WTC11 (cell line): ENCODE results near the gene INTS4. TPM values are rescaled to one million over a fixed set of nuclear protein-coding genes. Genes with fewer than 3 reads are reported as not detected.

Experiments used
- ATAC-seq: fragments of 200-7000 bp; cut with Tn5 transposase; 2 replicates; pipeline ENCODE4 v1.10.0; 2021; ENCODE audit warnings: mild to moderate bottlenecking, moderate library complexity
- CTCF ChIA-PET: fragments of 300-600 bp; sonication (Branson Sonifier 250); formaldehyde crosslinking; loops from one replicate; lab custom pipeline; 2021; ENCODE audit warnings: antibody characterized with exemption; lab: Charles Lee
- POLR2A ChIA-PET: fragments of 350-600 bp; sonication (Branson Sonifier 250); formaldehyde crosslinking; loops from one replicate; lab custom pipeline; 2021; ENCODE audit warnings: antibody characterized with exemption; lab: Charles Lee
- DNase-seq: peaks from one replicate; pipeline ENCODE4 v3.0.0; 2021; ENCODE audit warnings: low spot score
- H3K27ac Mint-ChIP-seq: 2 replicates; pipeline ENCODE4 v1.8.0; 2021; ENCODE audit warnings: mixed read lengths
- H3K27me3 Mint-ChIP-seq: 2 replicates; pipeline ENCODE4 v1.8.0; 2021; ENCODE audit warnings: low read depth, mild to moderate bottlenecking, moderate library complexity, mixed read lengths
- H3K36me3 Mint-ChIP-seq: 2 replicates; pipeline ENCODE4 v1.8.0; 2021; ENCODE audit warnings: mixed read lengths
- H3K4me1 Mint-ChIP-seq: 2 replicates; pipeline ENCODE4 v1.8.0; 2022; ENCODE audit warnings: mixed read lengths
- H3K4me3 Mint-ChIP-seq: 2 replicates; pipeline ENCODE4 v1.8.0; 2021; ENCODE audit warnings: mild to moderate bottlenecking, moderate library complexity, mixed read lengths
- H3K9me3 Mint-ChIP-seq: 2 replicates; pipeline ENCODE4 v1.8.0; 2021; ENCODE audit warnings: mixed read lengths
- ATF1 ChIP-seq: sonication (generic); formaldehyde crosslinking; IDR thresholded peaks from 2 replicates; pipeline ENCODE4 v1.8.1; 2023; ENCODE audit warnings: mild to moderate bottlenecking, moderate library complexity, missing genetic modification reagents
- ESRRA ChIP-seq: sonication (generic); formaldehyde crosslinking; IDR thresholded peaks from 2 replicates; pipeline ENCODE4 v1.8.1; 2022; ENCODE audit warnings: mild to moderate bottlenecking, missing genetic modification reagents, borderline replicate concordance
- FOXK1 ChIP-seq: sonication (generic); formaldehyde crosslinking; IDR thresholded peaks from 2 replicates; pipeline ENCODE4 v1.8.0; 2022; ENCODE audit warnings: mild to moderate bottlenecking, moderate library complexity, missing genetic modification reagents
- GABPB1 ChIP-seq: sonication (generic); formaldehyde crosslinking; IDR thresholded peaks from 2 replicates; pipeline ENCODE4 v1.8.1; 2023; ENCODE audit warnings: mild to moderate bottlenecking, missing genetic modification reagents
- GTF2I ChIP-seq: fragments of 250-450 bp; sonication (Bioruptor Pico); conservative IDR thresholded peaks from 2 replicates; pipeline ENCODE4 v1.4.0; 2021; ENCODE audit warnings: mild to moderate bottlenecking
- IRF2 ChIP-seq: sonication (generic); formaldehyde crosslinking; IDR thresholded peaks from 2 replicates; pipeline ENCODE4 v1.8.0; 2022; ENCODE audit warnings: low read depth, missing genetic modification reagents, borderline replicate concordance
- JAZF1 ChIP-seq: fragments of 250-450 bp; sonication (Bioruptor Pico); IDR thresholded peaks from 2 replicates; pipeline ENCODE4 v1.9.0; 2021; ENCODE audit warnings: moderate library complexity, mild to moderate bottlenecking, inconsistent platforms
- NFE2L1 ChIP-seq: sonication (generic); formaldehyde crosslinking; IDR thresholded peaks from 2 replicates; pipeline ENCODE4 v1.8.1; 2023; ENCODE audit warnings: missing genetic modification reagents
- NR1H2 ChIP-seq: sonication (generic); formaldehyde crosslinking; IDR thresholded peaks from 2 replicates; pipeline ENCODE4 v1.9.0; 2021; ENCODE audit warnings: mild to moderate bottlenecking, moderate library complexity, missing genetic modification reagents
- NR2C2 ChIP-seq: sonication (generic); formaldehyde crosslinking; IDR thresholded peaks from 2 replicates; pipeline ENCODE4 v1.8.0; 2022; ENCODE audit warnings: mild to moderate bottlenecking, missing genetic modification reagents
- TCF7 ChIP-seq: sonication (generic); formaldehyde crosslinking; IDR thresholded peaks from 2 replicates; pipeline ENCODE4 v1.8.0; 2022; ENCODE audit warnings: mild to moderate bottlenecking, low read depth, missing genetic modification reagents, moderate library complexity
- ZNF219 ChIP-seq: sonication (generic); formaldehyde crosslinking; IDR thresholded peaks from 2 replicates; pipeline ENCODE4 v1.8.0; 2023; ENCODE audit warnings: missing genetic modification reagents, mild to moderate bottlenecking, borderline replicate concordance
- ZNF317 ChIP-seq: sonication (generic); formaldehyde crosslinking; IDR thresholded peaks from 2 replicates; pipeline ENCODE4 v1.8.1; 2023; ENCODE audit warnings: low read depth, mild to moderate bottlenecking, moderate library complexity, missing genetic modification reagents, borderline replicate concordance
- total RNA-seq: library from RNA; stranded (reverse); gene quantifications from 3 replicates; pipeline ENCODE4 v1.2.3, GENCODE V29; 2021
- TF ChIP-seq, protein P1 (sequence below): sonication (generic); formaldehyde crosslinking; IDR thresholded peaks from 2 replicates; pipeline ENCODE4 v1.8.1; 2023; ENCODE audit warnings: mild to moderate bottlenecking, missing genetic modification reagents, borderline replicate concordance
- TF ChIP-seq, protein P2 (sequence below): sonication (generic); formaldehyde crosslinking; IDR thresholded peaks from 2 replicates; pipeline ENCODE4 v1.8.1; 2022; ENCODE audit warnings: low read depth, mild to moderate bottlenecking, moderate library complexity, missing genetic modification reagents, borderline replicate concordance
- TF ChIP-seq, protein P3 (sequence below): sonication (generic); formaldehyde crosslinking; IDR thresholded peaks from 2 replicates; pipeline ENCODE4 v1.8.1; 2023; ENCODE audit warnings: mild to moderate bottlenecking, missing genetic modification reagents, moderate library complexity
- TF ChIP-seq, protein P4 (sequence below): sonication (generic); formaldehyde crosslinking; conservative IDR thresholded peaks from 2 replicates; pipeline ENCODE4 v1.8.1; 2022; ENCODE audit warnings: mild to moderate bottlenecking, missing genetic modification reagents
- TF ChIP-seq, protein P5 (sequence below): fragments of 250-450 bp; sonication (Bioruptor Pico); IDR thresholded peaks from 2 replicates; pipeline ENCODE4 v1.9.0; 2021; ENCODE audit warnings: mild to moderate bottlenecking
- TF ChIP-seq, protein P6 (sequence below): sonication (generic); formaldehyde crosslinking; IDR thresholded peaks from 2 replicates; pipeline ENCODE4 v1.8.1; 2023; ENCODE audit warnings: mild to moderate bottlenecking, missing genetic modification reagents, moderate library complexity
- TF ChIP-seq, protein P7 (sequence below): sonication (generic); formaldehyde crosslinking; IDR thresholded peaks from 2 replicates; pipeline ENCODE4 v1.8.0; 2023; ENCODE audit warnings: missing genetic modification reagents, mild to moderate bottlenecking, borderline replicate concordance
- TF ChIP-seq, protein P8 (sequence below): sonication (generic); formaldehyde crosslinking; IDR thresholded peaks from 2 replicates; pipeline ENCODE4 v1.8.0; 2023; ENCODE audit warnings: mild to moderate bottlenecking, missing genetic modification reagents

The INTS4 gene
- total RNA-seq, 1 experiment from 2014 or later = 34.2 TPM

DNA sequence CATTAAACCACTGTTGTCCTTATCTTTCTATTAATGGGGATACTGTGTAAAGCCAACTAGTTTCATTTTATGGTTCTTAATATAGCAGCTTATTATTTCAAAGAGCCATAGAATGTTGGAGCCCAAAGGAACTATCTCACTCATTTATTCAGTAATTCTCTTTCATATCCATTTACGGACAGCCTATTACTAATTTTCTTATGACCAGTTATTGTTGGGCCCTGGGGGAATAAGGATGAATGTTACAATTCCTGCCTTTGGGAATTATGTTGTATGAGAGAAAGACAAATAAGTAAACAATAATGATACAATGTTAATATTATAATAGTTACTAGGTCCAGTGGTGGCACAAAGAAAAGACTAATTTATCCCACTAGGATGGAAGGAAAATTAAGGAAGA lies 121.1 kb downstream of the INTS4 start (continued):
- TF ChIP-seq, protein P1, sequence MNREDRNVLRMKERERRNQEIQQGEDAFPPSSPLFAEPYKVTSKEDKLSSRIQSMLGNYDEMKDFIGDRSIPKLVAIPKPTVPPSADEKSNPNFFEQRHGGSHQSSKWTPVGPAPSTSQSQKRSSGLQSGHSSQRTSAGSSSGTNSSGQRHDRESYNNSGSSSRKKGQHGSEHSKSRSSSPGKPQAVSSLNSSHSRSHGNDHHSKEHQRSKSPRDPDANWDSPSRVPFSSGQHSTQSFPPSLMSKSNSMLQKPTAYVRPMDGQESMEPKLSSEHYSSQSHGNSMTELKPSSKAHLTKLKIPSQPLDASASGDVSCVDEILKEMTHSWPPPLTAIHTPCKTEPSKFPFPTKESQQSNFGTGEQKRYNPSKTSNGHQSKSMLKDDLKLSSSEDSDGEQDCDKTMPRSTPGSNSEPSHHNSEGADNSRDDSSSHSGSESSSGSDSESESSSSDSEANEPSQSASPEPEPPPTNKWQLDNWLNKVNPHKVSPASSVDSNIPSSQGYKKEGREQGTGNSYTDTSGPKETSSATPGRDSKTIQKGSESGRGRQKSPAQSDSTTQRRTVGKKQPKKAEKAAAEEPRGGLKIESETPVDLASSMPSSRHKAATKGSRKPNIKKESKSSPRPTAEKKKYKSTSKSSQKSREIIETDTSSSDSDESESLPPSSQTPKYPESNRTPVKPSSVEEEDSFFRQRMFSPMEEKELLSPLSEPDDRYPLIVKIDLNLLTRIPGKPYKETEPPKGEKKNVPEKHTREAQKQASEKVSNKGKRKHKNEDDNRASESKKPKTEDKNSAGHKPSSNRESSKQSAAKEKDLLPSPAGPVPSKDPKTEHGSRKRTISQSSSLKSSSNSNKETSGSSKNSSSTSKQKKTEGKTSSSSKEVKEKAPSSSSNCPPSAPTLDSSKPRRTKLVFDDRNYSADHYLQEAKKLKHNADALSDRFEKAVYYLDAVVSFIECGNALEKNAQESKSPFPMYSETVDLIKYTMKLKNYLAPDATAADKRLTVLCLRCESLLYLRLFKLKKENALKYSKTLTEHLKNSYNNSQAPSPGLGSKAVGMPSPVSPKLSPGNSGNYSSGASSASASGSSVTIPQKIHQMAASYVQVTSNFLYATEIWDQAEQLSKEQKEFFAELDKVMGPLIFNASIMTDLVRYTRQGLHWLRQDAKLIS (CRISPR knock-in tag) = no peak
- TF ChIP-seq NR1H2 (CRISPR knock-in tag) (no peak), ZNF317 (no peak), GTF2I (CRISPR knock-in tag) (no peak), NFE2L1 (no peak), IRF2 (no peak), ZNF219 (CRISPR knock-in tag) (no peak), TCF7 (no peak)
- TF ChIP-seq, protein P2, sequence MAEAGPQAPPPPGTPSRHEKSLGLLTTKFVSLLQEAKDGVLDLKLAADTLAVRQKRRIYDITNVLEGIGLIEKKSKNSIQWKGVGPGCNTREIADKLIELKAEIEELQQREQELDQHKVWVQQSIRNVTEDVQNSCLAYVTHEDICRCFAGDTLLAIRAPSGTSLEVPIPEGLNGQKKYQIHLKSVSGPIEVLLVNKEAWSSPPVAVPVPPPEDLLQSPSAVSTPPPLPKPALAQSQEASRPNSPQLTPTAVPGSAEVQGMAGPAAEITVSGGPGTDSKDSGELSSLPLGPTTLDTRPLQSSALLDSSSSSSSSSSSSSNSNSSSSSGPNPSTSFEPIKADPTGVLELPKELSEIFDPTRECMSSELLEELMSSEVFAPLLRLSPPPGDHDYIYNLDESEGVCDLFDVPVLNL = no peak
- TF ChIP-seq, protein P3, sequence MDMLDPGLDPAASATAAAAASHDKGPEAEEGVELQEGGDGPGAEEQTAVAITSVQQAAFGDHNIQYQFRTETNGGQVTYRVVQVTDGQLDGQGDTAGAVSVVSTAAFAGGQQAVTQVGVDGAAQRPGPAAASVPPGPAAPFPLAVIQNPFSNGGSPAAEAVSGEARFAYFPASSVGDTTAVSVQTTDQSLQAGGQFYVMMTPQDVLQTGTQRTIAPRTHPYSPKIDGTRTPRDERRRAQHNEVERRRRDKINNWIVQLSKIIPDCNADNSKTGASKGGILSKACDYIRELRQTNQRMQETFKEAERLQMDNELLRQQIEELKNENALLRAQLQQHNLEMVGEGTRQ (CRISPR knock-in tag) = no peak
- TF ChIP-seq, protein P4, sequence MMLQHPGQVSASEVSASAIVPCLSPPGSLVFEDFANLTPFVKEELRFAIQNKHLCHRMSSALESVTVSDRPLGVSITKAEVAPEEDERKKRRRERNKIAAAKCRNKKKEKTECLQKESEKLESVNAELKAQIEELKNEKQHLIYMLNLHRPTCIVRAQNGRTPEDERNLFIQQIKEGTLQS (CRISPR knock-in tag) = no peak

DNA sequence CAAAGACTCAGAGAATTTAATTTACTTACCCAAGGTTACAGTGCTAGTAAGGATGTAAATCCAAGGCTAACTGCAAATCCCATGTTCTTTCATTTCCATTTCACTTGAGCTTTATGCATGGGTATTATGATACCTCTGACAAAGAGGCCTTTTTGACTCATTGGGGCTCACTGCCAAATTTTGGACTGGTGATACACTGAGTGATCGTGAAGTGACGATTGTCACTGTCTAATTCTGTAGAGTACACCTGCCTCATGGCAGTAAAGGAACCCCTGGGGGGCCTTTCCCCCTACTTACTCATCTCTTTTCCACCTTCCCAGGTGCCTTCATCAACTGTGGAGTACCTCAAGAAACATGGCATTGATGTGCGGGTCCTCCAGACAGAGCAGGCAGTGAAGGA lies 122.6 kb downstream of the INTS4 start:
- ChIA-PET CTCF (no interaction called here), POLR2A (no interaction called here)
- Mint-ChIP-seq H3K36me3 (peaks cover 21% of the 10 kb centered on the region), H3K27ac (no peak overlapping the region), H3K4me1 (peaks cover 11% of the 10 kb centered on the region), H3K9me3 (peaks cover 4% of the 10 kb centered on the region), H3K27me3 (no peaks in the 10 kb centered on the region), H3K4me3 (no peak overlapping the region)
- no peak for ATAC-seq
- DNase-seq = no peak
- TF ChIP-seq ATF1 (CRISPR knock-in tag) (no peak), GABPB1 (CRISPR knock-in tag) (no peak), NR2C2 (CRISPR knock-in tag) (no peak), FOXK1 (no peak), JAZF1 (no peak), ESRRA (CRISPR knock-in tag) (no peak)
- TF ChIP-seq, protein P5, sequence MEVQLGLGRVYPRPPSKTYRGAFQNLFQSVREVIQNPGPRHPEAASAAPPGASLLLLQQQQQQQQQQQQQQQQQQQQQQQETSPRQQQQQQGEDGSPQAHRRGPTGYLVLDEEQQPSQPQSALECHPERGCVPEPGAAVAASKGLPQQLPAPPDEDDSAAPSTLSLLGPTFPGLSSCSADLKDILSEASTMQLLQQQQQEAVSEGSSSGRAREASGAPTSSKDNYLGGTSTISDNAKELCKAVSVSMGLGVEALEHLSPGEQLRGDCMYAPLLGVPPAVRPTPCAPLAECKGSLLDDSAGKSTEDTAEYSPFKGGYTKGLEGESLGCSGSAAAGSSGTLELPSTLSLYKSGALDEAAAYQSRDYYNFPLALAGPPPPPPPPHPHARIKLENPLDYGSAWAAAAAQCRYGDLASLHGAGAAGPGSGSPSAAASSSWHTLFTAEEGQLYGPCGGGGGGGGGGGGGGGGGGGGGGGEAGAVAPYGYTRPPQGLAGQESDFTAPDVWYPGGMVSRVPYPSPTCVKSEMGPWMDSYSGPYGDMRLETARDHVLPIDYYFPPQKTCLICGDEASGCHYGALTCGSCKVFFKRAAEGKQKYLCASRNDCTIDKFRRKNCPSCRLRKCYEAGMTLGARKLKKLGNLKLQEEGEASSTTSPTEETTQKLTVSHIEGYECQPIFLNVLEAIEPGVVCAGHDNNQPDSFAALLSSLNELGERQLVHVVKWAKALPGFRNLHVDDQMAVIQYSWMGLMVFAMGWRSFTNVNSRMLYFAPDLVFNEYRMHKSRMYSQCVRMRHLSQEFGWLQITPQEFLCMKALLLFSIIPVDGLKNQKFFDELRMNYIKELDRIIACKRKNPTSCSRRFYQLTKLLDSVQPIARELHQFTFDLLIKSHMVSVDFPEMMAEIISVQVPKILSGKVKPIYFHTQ (CRISPR knock-in tag) = no peak
- TF ChIP-seq, protein P6, sequence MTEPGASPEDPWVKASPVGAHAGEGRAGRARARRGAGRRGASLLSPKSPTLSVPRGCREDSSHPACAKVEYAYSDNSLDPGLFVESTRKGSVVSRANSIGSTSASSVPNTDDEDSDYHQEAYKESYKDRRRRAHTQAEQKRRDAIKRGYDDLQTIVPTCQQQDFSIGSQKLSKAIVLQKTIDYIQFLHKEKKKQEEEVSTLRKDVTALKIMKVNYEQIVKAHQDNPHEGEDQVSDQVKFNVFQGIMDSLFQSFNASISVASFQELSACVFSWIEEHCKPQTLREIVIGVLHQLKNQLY = no peak
- TF ChIP-seq, protein P7, sequence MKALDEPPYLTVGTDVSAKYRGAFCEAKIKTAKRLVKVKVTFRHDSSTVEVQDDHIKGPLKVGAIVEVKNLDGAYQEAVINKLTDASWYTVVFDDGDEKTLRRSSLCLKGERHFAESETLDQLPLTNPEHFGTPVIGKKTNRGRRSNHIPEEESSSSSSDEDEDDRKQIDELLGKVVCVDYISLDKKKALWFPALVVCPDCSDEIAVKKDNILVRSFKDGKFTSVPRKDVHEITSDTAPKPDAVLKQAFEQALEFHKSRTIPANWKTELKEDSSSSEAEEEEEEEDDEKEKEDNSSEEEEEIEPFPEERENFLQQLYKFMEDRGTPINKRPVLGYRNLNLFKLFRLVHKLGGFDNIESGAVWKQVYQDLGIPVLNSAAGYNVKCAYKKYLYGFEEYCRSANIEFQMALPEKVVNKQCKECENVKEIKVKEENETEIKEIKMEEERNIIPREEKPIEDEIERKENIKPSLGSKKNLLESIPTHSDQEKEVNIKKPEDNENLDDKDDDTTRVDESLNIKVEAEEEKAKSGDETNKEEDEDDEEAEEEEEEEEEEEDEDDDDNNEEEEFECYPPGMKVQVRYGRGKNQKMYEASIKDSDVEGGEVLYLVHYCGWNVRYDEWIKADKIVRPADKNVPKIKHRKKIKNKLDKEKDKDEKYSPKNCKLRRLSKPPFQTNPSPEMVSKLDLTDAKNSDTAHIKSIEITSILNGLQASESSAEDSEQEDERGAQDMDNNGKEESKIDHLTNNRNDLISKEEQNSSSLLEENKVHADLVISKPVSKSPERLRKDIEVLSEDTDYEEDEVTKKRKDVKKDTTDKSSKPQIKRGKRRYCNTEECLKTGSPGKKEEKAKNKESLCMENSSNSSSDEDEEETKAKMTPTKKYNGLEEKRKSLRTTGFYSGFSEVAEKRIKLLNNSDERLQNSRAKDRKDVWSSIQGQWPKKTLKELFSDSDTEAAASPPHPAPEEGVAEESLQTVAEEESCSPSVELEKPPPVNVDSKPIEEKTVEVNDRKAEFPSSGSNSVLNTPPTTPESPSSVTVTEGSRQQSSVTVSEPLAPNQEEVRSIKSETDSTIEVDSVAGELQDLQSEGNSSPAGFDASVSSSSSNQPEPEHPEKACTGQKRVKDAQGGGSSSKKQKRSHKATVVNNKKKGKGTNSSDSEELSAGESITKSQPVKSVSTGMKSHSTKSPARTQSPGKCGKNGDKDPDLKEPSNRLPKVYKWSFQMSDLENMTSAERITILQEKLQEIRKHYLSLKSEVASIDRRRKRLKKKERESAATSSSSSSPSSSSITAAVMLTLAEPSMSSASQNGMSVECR (CRISPR knock-in tag) = no peak
- TF ChIP-seq, protein P8, sequence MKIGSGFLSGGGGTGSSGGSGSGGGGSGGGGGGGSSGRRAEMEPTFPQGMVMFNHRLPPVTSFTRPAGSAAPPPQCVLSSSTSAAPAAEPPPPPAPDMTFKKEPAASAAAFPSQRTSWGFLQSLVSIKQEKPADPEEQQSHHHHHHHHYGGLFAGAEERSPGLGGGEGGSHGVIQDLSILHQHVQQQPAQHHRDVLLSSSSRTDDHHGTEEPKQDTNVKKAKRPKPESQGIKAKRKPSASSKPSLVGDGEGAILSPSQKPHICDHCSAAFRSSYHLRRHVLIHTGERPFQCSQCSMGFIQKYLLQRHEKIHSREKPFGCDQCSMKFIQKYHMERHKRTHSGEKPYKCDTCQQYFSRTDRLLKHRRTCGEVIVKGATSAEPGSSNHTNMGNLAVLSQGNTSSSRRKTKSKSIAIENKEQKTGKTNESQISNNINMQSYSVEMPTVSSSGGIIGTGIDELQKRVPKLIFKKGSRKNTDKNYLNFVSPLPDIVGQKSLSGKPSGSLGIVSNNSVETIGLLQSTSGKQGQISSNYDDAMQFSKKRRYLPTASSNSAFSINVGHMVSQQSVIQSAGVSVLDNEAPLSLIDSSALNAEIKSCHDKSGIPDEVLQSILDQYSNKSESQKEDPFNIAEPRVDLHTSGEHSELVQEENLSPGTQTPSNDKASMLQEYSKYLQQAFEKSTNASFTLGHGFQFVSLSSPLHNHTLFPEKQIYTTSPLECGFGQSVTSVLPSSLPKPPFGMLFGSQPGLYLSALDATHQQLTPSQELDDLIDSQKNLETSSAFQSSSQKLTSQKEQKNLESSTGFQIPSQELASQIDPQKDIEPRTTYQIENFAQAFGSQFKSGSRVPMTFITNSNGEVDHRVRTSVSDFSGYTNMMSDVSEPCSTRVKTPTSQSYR (CRISPR knock-in tag) = no peak
